ENCODE measurements around the gene APOM. TPM values are rescaled to one million over a fixed set of nuclear protein-coding genes. Genes with fewer than 3 reads are reported as not detected.

APOM gene
- total RNA-seq, 1 experiment from 2014 or later, result 5.0 TPM

- DNase-seq (ENCODE audit: unreplicated experiment), result no peak
- peaks cover 20% of the 10 kb centered on the region for H3K36me3 Mint-ChIP-seq (ENCODE audit: insufficient read depth, unreplicated experiment)
- no peaks in the 10 kb centered on the region for H3K9me3 Mint-ChIP-seq (ENCODE audit: unreplicated experiment)
- peak overlapping the region; percentile 73 for H3K4me3 Mint-ChIP-seq (ENCODE audit: unreplicated experiment)
- intact Hi-C loops (cut with micrococcal nuclease), result loop anchor here (1.0 to 5.0 kb wide), 3 partner anchors 48 to 206 kb away; partner anchors contain the start of gene DDAH2
- BruUV-seq (replicated peaks), result no TSS peak
- H3K4me1 Mint-ChIP-seq (ENCODE audit: insufficient read depth, unreplicated experiment), result peaks cover 12% of the 10 kb centered on the region
- CTCF ChIA-PET, result interaction anchor here (0.6 to 2.5 kb wide), 13 partner anchors 9 to 1840 kb away, joined by 3 to 8 read pairs (median 4); partner anchors contain the start of gene NOTCH4
- peaks cover 18% of the 10 kb centered on the region for H3K27me3 Mint-ChIP-seq (ENCODE audit: insufficient read depth, unreplicated experiment)
- no peak for TF ChIP-seq CTCF (IDR thresholded peaks at IDR 0.05; ENCODE audit: unreplicated experiment)
- peak overlapping the region; percentile 74 for H3K27ac Mint-ChIP-seq (ENCODE audit: low read depth, unreplicated experiment)
- POLR2A ChIA-PET, result interaction anchor here (0.6 to 0.8 kb wide), 2 partner anchors 9 to 16 kb away, joined by 3 to 4 read pairs; partner anchors contain the start of gene GPANK1
Measured at GRCh38 chr6:31681135-31681671, 25.5 kb downstream of the APOM start.

DNA sequence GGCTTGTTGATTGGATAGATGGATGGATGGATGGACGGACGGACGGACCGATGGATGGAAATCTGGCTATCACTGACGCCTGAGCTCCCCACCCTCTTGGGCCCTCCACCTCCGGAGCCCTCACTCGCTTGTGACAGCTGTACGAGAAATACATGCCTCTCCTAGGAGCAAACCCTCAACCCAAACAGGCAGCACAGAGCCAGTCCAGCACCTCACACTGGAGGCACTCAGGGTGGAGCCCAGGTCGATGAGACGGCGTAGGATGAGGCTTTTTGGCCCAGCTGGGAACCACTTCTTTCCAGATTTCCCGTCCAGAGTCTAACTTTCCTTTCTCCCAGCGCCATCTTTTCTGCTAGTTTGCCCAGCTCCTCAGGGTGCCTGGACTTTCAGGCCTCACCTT is 27.9 kb downstream of the APOM start:
- POLR2A ChIA-PET, result no interaction called here
- Mint-ChIP-seq H3K27ac (ENCODE audit: low read depth, unreplicated experiment) (no peak overlapping the region), H3K36me3 (ENCODE audit: insufficient read depth, unreplicated experiment) (peaks cover 28% of the 10 kb centered on the region), H3K9me3 (ENCODE audit: unreplicated experiment) (no peaks in the 10 kb centered on the region), H3K27me3 (ENCODE audit: insufficient read depth, unreplicated experiment) (peaks cover 2% of the 10 kb centered on the region), H3K4me3 (ENCODE audit: unreplicated experiment) (no peak overlapping the region), H3K4me1 (ENCODE audit: insufficient read depth, unreplicated experiment) (peaks cover 12% of the 10 kb centered on the region)
- no TSS peak for BruUV-seq (replicated peaks)
- DNase-seq (ENCODE audit: unreplicated experiment), result no peak
- CTCF ChIA-PET, result interaction anchor here (1.2 kb wide), 1 partner anchor 268 kb away, joined by 3 read pairs; no protein-coding TSS in a partner anchor
- TF ChIP-seq CTCF (IDR thresholded peaks at IDR 0.05; ENCODE audit: unreplicated experiment), result no peak
- intact Hi-C loops (cut with micrococcal nuclease), result loop anchor here (5.0 kb wide), 1 partner anchor 204 kb away; no protein-coding TSS in a partner anchor

- intact Hi-C loops (cut with micrococcal nuclease), result no loop called here
- peaks cover 35% of the 10 kb centered on the region for H3K36me3 Mint-ChIP-seq (ENCODE audit: insufficient read depth, unreplicated experiment)
- no peak for TF ChIP-seq CTCF (IDR thresholded peaks at IDR 0.05; ENCODE audit: unreplicated experiment)
- no peak overlapping the region for H3K27ac Mint-ChIP-seq (ENCODE audit: low read depth, unreplicated experiment)
- no peaks in the 10 kb centered on the region for H3K9me3 Mint-ChIP-seq (ENCODE audit: unreplicated experiment)
- POLR2A ChIA-PET, result interaction anchor here (0.6 kb wide), 1 partner anchor 1184 kb away, joined by 3 read pairs; no protein-coding TSS in a partner anchor
- no peaks in the 10 kb centered on the region for H3K27me3 Mint-ChIP-seq (ENCODE audit: insufficient read depth, unreplicated experiment)
- CTCF ChIA-PET, result no interaction called here
- BruUV-seq (replicated peaks), result no TSS peak
- DNase-seq (ENCODE audit: unreplicated experiment), result no peak
- no peak overlapping the region for H3K4me3 Mint-ChIP-seq (ENCODE audit: unreplicated experiment)
- peaks cover 6% of the 10 kb centered on the region for H3K4me1 Mint-ChIP-seq (ENCODE audit: insufficient read depth, unreplicated experiment)
Measured at GRCh38 chr6:31686483-31686882, 30.8 kb downstream of the APOM start.

GRCh38 chr6:31687321-31687720 is 31.6 kb downstream of the APOM start:
- peaks cover 6% of the 10 kb centered on the region for H3K4me1 Mint-ChIP-seq (ENCODE audit: insufficient read depth, unreplicated experiment)
- ChIA-PET POLR2A (interaction anchor here (0.7 kb wide), 1 partner anchor 26 kb away, joined by 3 read pairs; no protein-coding TSS in a partner anchor), CTCF (interaction anchor here (0.6 to 0.7 kb wide), 3 partner anchors 82 to 288 kb away, joined by 3 to 4 read pairs (median 3); no protein-coding TSS in a partner anchor)
- no peak overlapping the region for H3K4me3 Mint-ChIP-seq (ENCODE audit: unreplicated experiment)
- no peak for TF ChIP-seq CTCF (IDR thresholded peaks at IDR 0.05; ENCODE audit: unreplicated experiment)
- no peaks in the 10 kb centered on the region for H3K9me3 Mint-ChIP-seq (ENCODE audit: unreplicated experiment)
- intact Hi-C loops (cut with micrococcal nuclease), result no loop called here
- DNase-seq (ENCODE audit: unreplicated experiment), result no peak
- H3K27ac Mint-ChIP-seq (ENCODE audit: low read depth, unreplicated experiment), result no peak overlapping the region
- H3K27me3 Mint-ChIP-seq (ENCODE audit: insufficient read depth, unreplicated experiment), result no peaks in the 10 kb centered on the region
- peaks cover 35% of the 10 kb centered on the region for H3K36me3 Mint-ChIP-seq (ENCODE audit: insufficient read depth, unreplicated experiment)
- BruUV-seq (replicated peaks), result no TSS peak
